HepG2 (cell line): ENCODE data around the gene NID1. TPM values are rescaled to one million over a fixed set of nuclear protein-coding genes. Genes with fewer than 3 reads are reported as not detected.
"Not testable (repeated sequence)": the region's sequence is repeated elsewhere in the genome, so short reads cannot be mapped to it uniquely, and the experiment has no call there.

ENCODE experiments used
- ATAC-seq: fragments of 200-7000 bp; cut with Tn5 transposase; 3 replicates; pipeline ENCODE4 v1.9.1; 2020; ENCODE audit warnings: mild to moderate bottlenecking, moderate library complexity
- BruUV-seq: library from RNA; stranded (reverse); fragments of 400-500 nt; replicated peaks from 2 replicates; lab custom pipeline; 2021; lab: Mats Ljungman, UMichigan
- CTCF ChIA-PET: fragments of 300-600 bp; formaldehyde crosslinking; extraction: SDS; loops from one replicate; lab custom pipeline; 2021; ENCODE audit warnings: low total read pairs, inconsistent platforms, low intra/inter-chr PET ratio; lab: Yijun Ruan, JAX
- POLR2A ChIA-PET: fragments of 350-600 bp; sonication (Branson Sonifier 250); formaldehyde crosslinking; loops from one replicate; lab custom pipeline; 2020; ENCODE audit warnings: antibody characterized with exemption, inconsistent platforms; lab: Yijun Ruan, JAX
- DNase-seq: peaks from one replicate; pipeline ENCODE4 v3.0.0-alpha.2; 2015; ENCODE audit warnings: low spot score
- FAIRE-seq: peaks from 3 replicates; lab custom pipeline; 2011; peaks lifted over from hg19 to GRCh38; lab: Jason Lieb, UNC
- H2AFZ ChIP-seq: one replicate; pipeline ENCODE4 v1.6.1; 2011; ENCODE audit warnings: low read length, inconsistent platforms
- H3K27ac ChIP-seq: fragments of 300-600 bp; 3 replicates; pipeline ENCODE4 v1.8.0; 2011; ENCODE audit warnings: mixed run types, mild to moderate bottlenecking, mixed read lengths, low read length, inconsistent platforms; ENCODE audit not compliant: insufficient read depth; ENCODE audit errors: extremely low read length
- H3K27me3 ChIP-seq, 2 experiments: fragments of 200-600 bp in 1 of 2; 2 replicates in 1 of 2; 3 replicates in 1 of 2; pipeline versions ENCODE4 v1.6.0 to v1.8.0; 2011; ENCODE audit warnings: low read length in 2 of 2, mild to moderate bottlenecking in 2 of 2, moderate library complexity in 2 of 2, inconsistent platforms in 1 of 2; ENCODE audit not compliant: insufficient read depth in 2 of 2, control insufficient read depth in 1 of 2
- H3K36me3 ChIP-seq, 2 experiments: fragments of 200-600 bp in 1 of 2; replicated peaks in 1 of 2; 2 replicates in 1 of 2; 3 replicates in 1 of 2; pipeline versions ENCODE4 v1.5.1 to v1.8.0; 2011; ENCODE audit warnings: low read length in 2 of 2, inconsistent platforms in 1 of 2; ENCODE audit not compliant: insufficient read depth in 2 of 2, control insufficient read depth in 1 of 2
- H3K4me1 ChIP-seq: 2 replicates; pipeline ENCODE4 v1.5.1; 2012; ENCODE audit warnings: low read length, inconsistent platforms; ENCODE audit not compliant: insufficient read depth
- H3K4me2 ChIP-seq: 2 replicates; pipeline ENCODE4 v1.6.0; 2011; ENCODE audit warnings: low read depth, low read length, inconsistent platforms
- H3K4me3 ChIP-seq, 3 experiments: fragments of 200-600 bp in 1 of 3; sonication (generic), shearing (Covaris generic) in 1 of 3; replicated peaks in 1 of 3; 2 replicates each; pipeline ENCODE4 v1.5.1; 2011 to 2016; ENCODE audit warnings: low read length in 3 of 3, inconsistent platforms in 2 of 3, low read depth in 2 of 3, mild to moderate bottlenecking in 2 of 3, control low read depth in 1 of 3, mixed read lengths in 1 of 3; ENCODE audit not compliant: insufficient read depth in 1 of 3
- H3K79me2 ChIP-seq: one replicate; pipeline ENCODE4 v1.6.1; 2011; ENCODE audit warnings: low read length, inconsistent platforms; ENCODE audit not compliant: insufficient read depth
- H3K9ac ChIP-seq: 2 replicates; pipeline ENCODE4 v1.6.0; 2011; ENCODE audit warnings: mild to moderate bottlenecking, low read depth, low read length, inconsistent platforms; ENCODE audit not compliant: insufficient read depth
- H3K9me3 ChIP-seq: 2 replicates; pipeline ENCODE4 v1.5.1; 2012; ENCODE audit warnings: mild to moderate bottlenecking, low read length
- H4K20me1 ChIP-seq: 2 replicates; pipeline ENCODE4 v1.6.0; 2011; ENCODE audit warnings: inconsistent platforms, mild to moderate bottlenecking, low read length, moderate library complexity; ENCODE audit not compliant: insufficient read depth
- MAFF ChIP-seq: IDR thresholded peaks from 2 replicates; pipeline ENCODE4 v1.6.1; 2011; ENCODE audit warnings: low read depth, low read length, improper control_type of control experiment
- MAFK ChIP-seq, 2 experiments: IDR thresholded peaks in 1 of 2; conservative IDR thresholded peaks in 1 of 2; 2 replicates each; pipeline ENCODE4 v1.6.1; 2011; ENCODE audit warnings: improper control_type of control experiment in 2 of 2, low read length in 2 of 2
- ZNF143 ChIP-seq: sonication (generic); formaldehyde crosslinking; IDR thresholded peaks from 2 replicates; pipeline ENCODE4 v1.4.0; 2020; ENCODE audit warnings: missing genetic modification reagents
- WGBS: methylation state at CpG from one replicate; pipeline ENCODE4 v1.1.6; 2017; ENCODE audit warnings: low lambda C conversion rate; 5-methylcytosine and 5-hydroxymethylcytosine counted together
- in situ Hi-C: cut with HindIII; loops from 2 replicates; pipeline ENCODE4 v1.10.0; 2017; ENCODE audit warnings: low pct_unique_long_range_greater_than_20kb; ENCODE audit not compliant: extremely low pct_ligation_motif_present
- intact Hi-C: fragments of 100-400 bp; cut with micrococcal nuclease; formaldehyde crosslinking; loops from one replicate; pipeline ENCODE4 v1.10.0; 2022; ENCODE audit not compliant: unreplicated experiment
- polyA plus RNA-seq, 8 experiments: library from polyadenylated mRNA; depleted of rRNA in 3 of 8; stranded (reverse) in 7 of 8; unstranded in 1 of 8; fragments of >200 nt; fragmentation: Illumina TruSeq in 4 of 8; extraction: Trizol in 4 of 8; gene quantifications; 2 replicates each; pipeline versions ENCODE4 v1.2.1 to v1.2.3, GENCODE V29; 2011 to 2016; ENCODE audit warnings: low read depth in 4 of 8, missing spikeins in 1 of 8, mixed read lengths in 1 of 8; ENCODE audit not compliant: insufficient read depth in 1 of 8
- total RNA-seq, 5 experiments: library from RNA; depleted of rRNA; stranded (reverse); fragments of >200 nt; fragmentation: Illumina TruSeq; extraction: Trizol; gene quantifications; 2 replicates each; pipeline ENCODE4 v1.2.3, GENCODE V29; 2016; ENCODE audit warnings: low read depth in 1 of 5

NID1 gene
- total and polyA plus RNA-seq, 2 of the 13 experiments (the other 11 are each of a cell fraction or from before 2014, with no cell fraction given) = 50.2 to 56.1 TPM

- Histone ChIP-seq H3K27ac (no peak overlapping the region), H3K4me2 (no peak overlapping the region), H3K9me3 (no peaks in the 10 kb centered on the region), H3K9ac (no peak overlapping the region), H3K4me1 (peaks cover 39% of the 10 kb centered on the region), H2AFZ (no peak overlapping the region), H3K79me2 (no peaks in the 10 kb centered on the region), H3K27me3 (peaks cover 0 to 10% of the 10 kb centered on the region in 2 experiments; a peak in 1 of 5 replicates), H3K36me3 (no peaks in the 10 kb centered on the region), H4K20me1 (no peaks in the 10 kb centered on the region), H3K4me3 (no peak overlapping the region)
- DNase-seq (no peak), FAIRE-seq (no peak), ATAC-seq (no peak)
- in situ Hi-C loops (no loop called here), intact Hi-C loops (no loop called here)
- WGBS = 80% methylated on average over 2 of the region's 2 CpGs
- no TSS peak for BruUV-seq
- ChIA-PET CTCF (no interaction called here), POLR2A (no interaction called here)
- TF ChIP-seq ZNF143 (CRISPR knock-in tag) (no peak), MAFK (conservative IDR thresholded peaks at IDR 0.05 in 1 of 2, IDR thresholded peaks at IDR 0.05 in 1 of 2; ENCODE audit: low read length in 2 of 2) (peak; percentile 71 to 84), MAFF (peak; percentile 70)
Observed at GRCh38 chr1:236078993-236079392, 14.1 kb upstream of the NID1 start.

- POLR2A ChIA-PET, H3K27me3 ChIP-seq, H3K4me3 ChIP-seq, H3K36me3 ChIP-seq, H2AFZ ChIP-seq, H3K9ac ChIP-seq, in situ Hi-C loops, ATAC-seq, CTCF ChIA-PET, H3K4me2 ChIP-seq, intact Hi-C loops, H3K27ac ChIP-seq, DNase-seq, BruUV-seq, H3K9me3 ChIP-seq, H4K20me1 ChIP-seq, FAIRE-seq, H3K79me2 ChIP-seq: not testable (repeated sequence)
- 78% methylated on average over 4 of the region's 4 CpGs for WGBS
- peaks cover 40% of the 10 kb centered on the region for H3K4me1 ChIP-seq
Observed at GRCh38 chr1:236078077-236078476, 13.2 kb upstream of the NID1 start.
